Hematopoietic multipotent progenitor cell treated with erythropoietin and hydrocortisone succinate and interleukin-3 and kit ligand, for 8 days (in vitro differentiated cells): ENCODE results near the gene ABCA1.
"Not testable (repeated sequence)": the region's sequence is repeated elsewhere in the genome, so short reads cannot be mapped to it uniquely, and the experiment has no call there.

ENCODE experiments used
- DNase-seq: peaks from one replicate; pipeline ENCODE4 v3.0.0-alpha.2; 2015

The ABCA1 gene

DNA sequence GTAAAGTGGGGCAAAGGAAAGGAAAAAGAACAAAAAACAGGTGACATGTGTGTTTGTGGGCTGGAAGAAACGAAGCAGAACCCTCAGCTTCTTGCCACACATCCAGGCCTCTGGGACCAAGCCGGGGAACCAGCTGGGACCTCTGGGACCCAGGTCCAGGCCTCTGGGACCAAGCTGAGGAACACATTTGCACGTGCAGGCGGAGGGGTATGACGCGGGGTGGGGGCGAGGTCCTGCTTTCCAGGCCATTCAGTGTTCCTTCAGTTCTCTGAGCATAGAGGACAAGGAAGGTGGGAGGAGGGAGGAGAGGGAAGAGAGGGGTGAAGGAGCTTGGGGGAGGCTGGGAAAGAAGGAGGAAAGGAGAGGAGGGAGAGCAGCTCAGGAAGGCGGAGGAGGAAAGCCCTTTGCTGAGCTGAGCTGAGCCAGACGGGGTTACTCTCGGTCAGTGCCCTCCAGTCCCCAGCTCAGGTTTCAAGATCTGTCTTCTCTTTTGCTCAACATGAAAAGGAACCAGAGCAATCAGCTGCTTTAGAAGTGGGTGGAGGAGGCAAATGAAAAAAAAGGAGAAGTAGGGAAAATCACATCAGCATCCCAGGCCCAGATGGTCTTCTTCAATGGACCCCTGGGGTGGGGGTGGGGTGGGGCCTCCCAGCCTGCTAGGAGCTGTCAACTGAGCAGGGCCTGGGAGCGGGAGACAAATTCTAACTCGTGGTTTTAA lies 59.1 kb downstream of the ABCA1 start:
- no peak for DNase-seq

- no peak for DNase-seq
Measured at GRCh38 chr9:104868303-104868686, 59.7 kb downstream of the ABCA1 start.

DNA sequence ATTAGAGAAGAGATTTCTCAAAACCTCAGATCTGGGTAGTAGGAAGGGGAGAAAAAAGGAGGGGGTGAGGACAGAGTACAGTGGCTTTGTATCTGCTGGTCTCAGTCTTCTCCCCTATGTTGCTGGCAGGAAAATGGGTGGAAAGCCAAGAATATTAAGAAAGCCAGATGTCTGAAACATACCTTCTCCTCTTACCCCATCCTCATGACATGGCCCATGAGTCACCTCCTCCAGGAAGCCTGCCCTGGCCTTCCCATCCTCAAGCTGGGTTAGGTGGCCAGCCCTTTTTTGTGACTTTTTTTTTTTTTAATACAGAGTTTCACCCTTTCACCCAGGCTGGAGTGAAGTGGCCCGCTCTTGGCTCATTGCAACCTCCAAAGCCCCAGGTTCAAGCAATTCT lies 61.8 kb downstream of the ABCA1 start:
- no peak for DNase-seq

DNA sequence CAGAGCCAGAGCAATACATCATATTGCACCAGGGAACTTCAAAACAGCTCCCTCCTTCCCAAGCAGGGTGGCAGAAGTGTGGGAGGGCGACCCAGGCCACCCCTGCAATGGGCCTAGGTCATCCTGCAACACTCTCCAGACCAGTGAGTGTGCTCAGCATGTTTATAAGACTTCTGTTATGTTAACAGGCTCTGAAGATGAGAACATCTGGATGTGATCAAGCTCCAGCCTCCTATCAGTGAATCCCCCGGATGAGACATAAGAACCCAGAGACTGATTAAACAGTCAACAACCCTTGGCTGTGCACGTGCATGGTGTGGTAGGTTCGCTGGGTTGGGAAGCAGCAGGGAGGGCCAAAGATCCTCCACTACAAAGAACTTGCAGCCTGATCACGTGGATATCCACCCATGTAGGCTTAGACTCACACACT lies 63.3 kb downstream of the ABCA1 start:
- no peak for DNase-seq

GRCh38 chr9:104863180-104863883 lies 64.6 kb downstream of the ABCA1 start:
- peak; percentile 80 for DNase-seq

DNA sequence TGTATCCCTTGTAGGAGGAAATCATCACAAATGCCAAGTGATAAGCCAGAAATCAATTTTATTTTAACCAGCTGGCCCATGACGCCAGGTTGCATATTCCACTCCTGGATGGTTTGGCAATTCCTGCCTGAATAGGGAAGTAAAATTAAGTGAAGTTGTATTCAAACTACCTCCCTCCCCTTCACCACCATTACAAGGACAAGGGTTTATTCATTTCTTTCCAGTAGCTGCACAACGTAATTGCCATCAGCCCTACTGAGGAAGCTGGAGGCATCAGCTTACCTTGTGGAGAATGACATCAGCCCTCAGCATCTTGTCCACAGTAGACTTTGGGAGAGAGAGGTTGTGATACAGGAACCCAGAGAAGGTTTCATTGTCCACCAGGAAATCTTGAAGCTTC lies 66.6 kb downstream of the ABCA1 start:
- no peak for DNase-seq

GRCh38 chr9:104860263-104860662 lies 67.7 kb downstream of the ABCA1 start:
- peak; percentile 6 for DNase-seq

- DNase-seq, result no peak
Measured at GRCh38 chr9:104858846-104859245, 69.1 kb downstream of the ABCA1 start.

DNA sequence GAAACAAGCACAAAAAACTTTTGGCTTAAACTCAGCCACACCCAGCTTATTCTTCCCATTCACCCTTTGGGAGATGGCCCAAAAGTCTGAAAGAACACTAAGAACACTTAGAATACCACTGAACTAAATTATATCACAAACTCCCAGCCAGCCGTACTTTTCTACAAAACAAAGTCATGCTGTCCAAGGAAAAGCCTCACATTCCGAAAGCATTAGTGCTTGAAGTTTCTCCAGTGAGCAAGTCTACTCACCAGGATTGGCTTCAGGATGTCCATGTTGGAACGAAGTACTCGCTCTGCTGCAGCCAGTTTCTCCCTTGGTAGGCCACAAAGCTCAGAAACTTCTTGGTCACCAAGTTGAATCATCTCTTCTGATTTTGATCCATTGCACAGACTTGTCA lies 69.7 kb downstream of the ABCA1 start:
- DNase-seq, result no peak

DNA sequence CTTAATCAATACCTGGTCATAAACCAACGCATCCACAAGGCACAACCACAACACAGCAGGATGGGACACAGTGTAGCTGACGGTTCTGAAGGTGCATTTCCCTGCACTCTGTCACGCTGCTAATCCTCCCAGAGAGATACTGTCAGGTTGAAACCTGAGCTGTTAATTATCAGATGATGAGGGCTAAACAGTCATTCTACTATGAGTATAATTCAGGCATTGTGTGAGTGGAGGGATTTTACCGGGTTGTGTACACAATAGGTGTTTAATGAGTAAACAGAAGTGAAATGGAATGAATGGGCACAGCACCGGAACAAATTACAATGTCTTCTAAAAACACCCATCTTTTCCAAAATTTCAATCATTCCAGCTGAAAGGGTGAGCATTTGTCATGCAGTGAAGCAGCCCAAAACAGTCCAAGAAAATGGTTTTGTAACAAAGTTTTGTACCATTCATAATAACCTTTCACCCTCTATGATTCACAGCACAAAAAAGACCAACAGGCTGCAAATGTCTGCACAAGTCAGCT lies 71.5 kb downstream of the ABCA1 start:
- DNase-seq, result no peak

GRCh38 chr9:104855807-104856206 lies 72.1 kb downstream of the ABCA1 start:
- no peak for DNase-seq

GRCh38 chr9:104855258-104855657 lies 72.7 kb downstream of the ABCA1 start:
- not testable (repeated sequence) for DNase-seq

GRCh38 chr9:104854613-104855012 lies 73.3 kb downstream of the ABCA1 start:
- DNase-seq, result no peak

DNA sequence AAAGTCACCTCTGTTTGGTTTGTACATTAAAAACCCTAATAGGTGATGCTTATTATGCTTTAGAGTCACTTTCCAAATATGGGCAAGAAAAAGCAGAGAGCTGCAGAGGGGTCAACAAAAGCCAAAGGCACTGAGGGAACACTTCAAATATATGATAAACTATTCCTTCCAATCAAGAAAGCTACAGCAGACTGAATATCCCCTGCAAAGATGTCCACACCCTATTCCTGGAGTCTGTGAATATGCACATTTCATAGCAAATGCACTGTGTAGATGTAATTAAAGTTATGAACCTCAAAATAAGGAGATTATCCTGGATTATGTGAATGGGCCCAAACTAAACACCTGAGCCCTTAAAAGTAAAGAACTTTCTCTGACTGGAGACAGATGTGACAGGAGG lies 74.3 kb downstream of the ABCA1 start:
- no peak for DNase-seq

DNA sequence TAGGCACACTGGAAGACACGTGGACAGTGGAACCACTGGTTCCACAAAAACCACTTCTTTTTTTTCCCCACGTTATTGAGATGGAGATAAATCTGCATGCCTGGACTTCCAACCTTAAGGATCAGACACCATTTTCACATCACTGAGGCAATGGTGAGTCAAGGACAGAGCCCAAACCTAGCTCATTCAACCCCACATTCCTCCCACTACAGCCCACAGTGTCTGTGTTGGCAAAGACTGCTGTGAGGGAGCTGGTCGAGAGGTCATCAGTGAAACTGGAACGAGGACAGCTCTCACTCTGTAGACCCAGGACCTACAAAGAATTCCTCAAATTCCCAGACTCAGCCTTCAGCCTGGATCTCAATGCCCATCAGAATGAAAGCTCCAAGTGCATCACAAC lies 74.8 kb downstream of the ABCA1 start:
- DNase-seq, result no peak

DNA sequence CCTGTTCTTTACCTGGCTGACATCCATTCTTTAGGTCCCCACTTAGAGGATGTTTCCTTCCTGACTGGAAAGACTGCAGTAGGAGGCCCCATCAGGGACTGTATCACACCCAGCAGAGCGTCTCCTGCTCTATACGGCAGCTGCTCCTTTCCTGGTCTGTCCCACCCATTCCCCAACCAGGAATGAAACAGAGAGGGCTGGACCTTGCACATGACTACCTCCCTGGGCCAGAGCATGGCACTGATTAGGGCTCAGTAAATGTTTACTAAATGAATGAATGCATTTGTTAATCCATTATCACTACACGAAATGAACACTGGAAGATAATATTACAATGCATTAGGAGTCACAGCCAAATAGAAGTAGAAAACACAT lies 76.4 kb downstream of the ABCA1 start:
- no peak for DNase-seq

GRCh38 chr9:104850786-104851545 lies 77.0 kb downstream of the ABCA1 start:
- DNase-seq, result no peak

DNA sequence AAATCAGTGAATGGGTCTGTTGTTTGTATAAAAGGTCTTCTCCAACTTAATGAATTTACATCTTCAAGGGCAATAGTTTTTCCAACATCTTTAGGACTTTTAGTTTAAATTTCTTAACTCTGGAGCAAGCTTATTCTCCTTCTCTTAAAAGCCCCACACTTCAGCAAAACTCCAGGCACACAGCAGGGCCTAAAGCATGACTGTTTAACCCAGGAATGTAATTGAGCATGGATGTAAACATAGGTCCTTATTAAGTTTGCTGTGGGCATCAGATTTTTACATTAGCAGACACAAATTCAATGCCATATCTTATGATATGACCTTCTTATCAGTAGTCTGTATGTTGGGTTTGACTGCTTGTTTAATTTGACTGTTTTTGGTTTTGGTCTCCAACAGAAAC lies 78.9 kb downstream of the ABCA1 start:
- DNase-seq, result no peak

- no peak for DNase-seq
Measured at GRCh38 chr9:104844710-104845109, 83.2 kb downstream of the ABCA1 start.

GRCh38 chr9:104843644-104844240 lies 84.2 kb downstream of the ABCA1 start:
- no peak for DNase-seq

DNA sequence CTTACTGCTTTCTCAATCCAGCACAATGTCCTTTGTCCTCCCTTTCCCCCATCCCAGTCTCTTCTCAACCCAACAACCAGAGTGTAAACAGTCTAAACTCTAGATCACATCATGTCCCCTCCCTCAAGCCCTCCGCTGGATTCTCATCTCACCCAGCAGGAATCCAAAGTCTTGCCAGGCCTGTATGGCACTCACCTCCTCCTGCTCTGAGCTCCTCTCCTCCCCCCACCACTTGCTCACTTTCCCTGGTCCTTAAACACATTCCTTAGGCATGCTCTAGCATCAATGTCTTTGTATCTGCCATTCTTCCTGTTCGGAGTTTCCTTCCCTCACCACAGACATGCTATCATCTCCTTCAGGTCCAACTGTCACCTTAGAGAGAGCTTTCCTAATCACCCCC lies 85.3 kb downstream of the ABCA1 start:
- DNase-seq, result no peak

- DNase-seq, result no peak
Measured at GRCh38 chr9:104841601-104842141, 86.3 kb downstream of the ABCA1 start.

DNA sequence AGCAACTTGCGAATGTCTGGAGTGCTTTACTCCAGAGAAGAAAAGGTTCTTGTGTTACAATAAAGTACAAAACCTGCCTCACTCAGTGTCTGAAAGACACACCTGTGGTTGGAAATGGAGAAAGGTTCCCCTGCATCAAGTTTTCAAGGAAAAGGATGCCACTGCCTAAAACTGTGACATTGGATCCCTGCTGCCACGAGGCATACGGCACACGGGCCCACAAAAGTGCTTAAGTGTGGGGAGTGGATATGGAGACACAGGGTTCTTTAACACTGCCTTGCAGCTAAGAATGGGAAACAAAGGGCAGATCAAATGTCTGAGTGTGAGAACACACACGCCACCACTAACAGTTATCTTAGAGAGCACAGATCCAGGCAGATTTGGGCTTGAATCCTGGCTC lies 89.0 kb downstream of the ABCA1 start:
- DNase-seq, result no peak
